Liver (tissue), 9 donors: ENCODE measurements around the gene SULT1A2. TPM values are rescaled to one million over a fixed set of nuclear protein-coding genes. Genes with fewer than 3 reads are reported as not detected.
"Not testable (repeated sequence)": the region's sequence is repeated elsewhere in the genome, so short reads cannot be mapped to it uniquely, and the experiment has no call there.

ENCODE experiments used
- DNase-seq: peaks from one replicate; pipeline ENCODE4 v3.0.0-alpha.2; 2017; ENCODE audit warnings: low spot score
- H3K27ac ChIP-seq, 2 donors: one replicate each; pipeline ENCODE4 v1.7.0; 2013; ENCODE audit warnings: inconsistent platforms in 2 of 2, low read length in 2 of 2, control low read depth in 1 of 2, low read depth in 1 of 2, mild to moderate bottlenecking in 1 of 2
- H3K27me3 ChIP-seq, 4 donors: one replicate each; pipeline versions ENCODE4 v1.6.1 to v1.7.0; 2013; ENCODE audit warnings: low read length in 3 of 4, inconsistent platforms in 1 of 4, mild to moderate bottlenecking in 1 of 4, moderate library complexity in 1 of 4; ENCODE audit not compliant: control insufficient read depth in 4 of 4, insufficient read depth in 4 of 4
- H3K36me3 ChIP-seq, 4 donors: one replicate each; pipeline versions ENCODE4 v1.6.1 to v1.7.0; 2013; ENCODE audit warnings: low read length in 3 of 4, mild to moderate bottlenecking in 3 of 4, low read depth in 1 of 4, moderate library complexity in 1 of 4; ENCODE audit not compliant: control insufficient read depth in 4 of 4, insufficient read depth in 3 of 4
- H3K4me1 ChIP-seq, 4 donors: one replicate each; pipeline versions ENCODE4 v1.6.1 to v1.7.0; 2013; ENCODE audit warnings: low read length in 3 of 4, mild to moderate bottlenecking in 3 of 4, moderate library complexity in 1 of 4; ENCODE audit not compliant: control insufficient read depth in 4 of 4, insufficient read depth in 4 of 4
- H3K4me3 ChIP-seq, 3 donors: one replicate each; pipeline versions ENCODE4 v1.6.1 to v1.7.0; 2013; ENCODE audit warnings: low read length in 3 of 3, control low read depth in 1 of 3, low read depth in 1 of 3, mild to moderate bottlenecking in 1 of 3
- H3K9ac ChIP-seq, 2 donors: one replicate each; pipeline ENCODE4 v1.7.0; 2013; ENCODE audit warnings: low read length in 2 of 2, mild to moderate bottlenecking in 2 of 2, moderate library complexity in 2 of 2, control low read depth in 1 of 2, low read depth in 1 of 2
- H3K9me3 ChIP-seq, 4 donors: one replicate each; pipeline versions ENCODE4 v1.6.1 to v1.7.0; 2013; ENCODE audit warnings: low read length in 3 of 4; ENCODE audit not compliant: control insufficient read depth in 4 of 4
- GABPA ChIP-seq, 2 donors: IDR thresholded peaks in 1 of 2; conservative IDR thresholded peaks in 1 of 2; 2 replicates each; pipeline ENCODE4 v1.6.1; 2016; ENCODE audit warnings: antibody characterized with exemption in 2 of 2, mild to moderate bottlenecking in 1 of 2, moderate library complexity in 1 of 2
- HNF4A ChIP-seq, 2 donors: conservative IDR thresholded peaks; 2 replicates each; pipeline ENCODE4 v1.6.1; 2016; ENCODE audit warnings: antibody characterized with exemption in 2 of 2, mild to moderate bottlenecking in 2 of 2
- SP1 ChIP-seq: IDR thresholded peaks from 2 replicates; pipeline ENCODE4 v1.6.1; 2018; ENCODE audit warnings: antibody characterized with exemption, mild to moderate bottlenecking
- TAF1 ChIP-seq: conservative IDR thresholded peaks from 2 replicates; pipeline ENCODE4 v1.6.1; 2016; ENCODE audit warnings: antibody characterized with exemption, mild to moderate bottlenecking
- YY1 ChIP-seq: IDR thresholded peaks from 2 replicates; pipeline ENCODE4 v1.6.1; 2016; ENCODE audit warnings: antibody characterized with exemption, mild to moderate bottlenecking
- WGBS: extraction: QIAGEN DNeasy Blood & Tissue Kit; methylation state at CpG from one replicate; pipeline ENCODE4 v1.1.7; 2013; 5-methylcytosine and 5-hydroxymethylcytosine counted together
- polyA plus RNA-seq, 2 donors: library from polyadenylated mRNA; stranded (reverse) in 1 of 2; unstranded in 1 of 2; fragments of 200-250 nt in 1 of 2; fragments of >200 nt in 1 of 2; fragmentation: Nextera tagmentation in 1 of 2; extraction: Ambion mirVana in 1 of 2; gene quantifications; one replicate each; pipeline versions ENCODE4 v1.2.1 to v1.2.3, GENCODE V29; 2013 to 2015
- total RNA-seq, 2 donors: library from RNA; depleted of rRNA; stranded (reverse); fragments of >200 nt; gene quantifications; one replicate each; pipeline ENCODE4 v1.2.3, GENCODE V29; 2014
- TF ChIP-seq, protein P1 (sequence below): fragments of 150-350 bp; IDR thresholded peaks from 2 replicates; pipeline ENCODE4 v1.5.1; 2017; ENCODE audit warnings: improper control_type of control experiment, low read depth, low read length; ENCODE audit not compliant: missing input control
- TF ChIP-seq, protein P2 (sequence below): IDR thresholded peaks from 2 replicates; pipeline ENCODE4 v1.6.1; 2016; ENCODE audit warnings: antibody characterized with exemption, mild to moderate bottlenecking
- donor health status: healthy.
- donor health status: healthy.
- donor health status: healthy.
- donor health status: healthy.
- donor health status: healthy.

The SULT1A2 gene
- total and polyA plus RNA-seq, 4 donors: 1.6 to 29.4 (median 14.9) TPM

DNA sequence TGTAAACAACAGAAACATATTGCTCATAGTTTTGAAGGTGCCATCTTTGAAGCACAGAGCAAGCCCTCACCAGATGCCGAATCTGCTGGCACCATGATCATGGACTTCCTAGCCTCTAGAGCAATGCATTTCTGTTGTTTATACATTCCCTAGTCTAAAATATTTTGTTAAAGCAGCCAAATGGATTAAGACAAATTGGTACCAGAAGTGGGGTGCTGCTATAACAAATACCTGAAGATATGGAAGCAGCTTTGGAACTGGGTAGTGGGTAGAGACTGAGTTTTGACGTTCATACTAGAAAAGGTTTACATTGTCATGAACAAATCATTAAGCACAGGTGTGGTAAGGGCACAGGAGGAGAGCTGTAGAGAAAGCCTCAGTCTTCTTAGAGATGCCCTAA is 29.6 kb downstream of the SULT1A2 start:
- 98% methylated on average over 2 of the region's 2 CpGs for WGBS
- no peaks in the 10 kb centered on the region for H3K27me3 ChIP-seq
- H3K36me3 ChIP-seq: no peaks in the 10 kb centered on the region
- DNase-seq: no peak
- TF ChIP-seq SP1: no peak
- TF ChIP-seq, protein P1, sequence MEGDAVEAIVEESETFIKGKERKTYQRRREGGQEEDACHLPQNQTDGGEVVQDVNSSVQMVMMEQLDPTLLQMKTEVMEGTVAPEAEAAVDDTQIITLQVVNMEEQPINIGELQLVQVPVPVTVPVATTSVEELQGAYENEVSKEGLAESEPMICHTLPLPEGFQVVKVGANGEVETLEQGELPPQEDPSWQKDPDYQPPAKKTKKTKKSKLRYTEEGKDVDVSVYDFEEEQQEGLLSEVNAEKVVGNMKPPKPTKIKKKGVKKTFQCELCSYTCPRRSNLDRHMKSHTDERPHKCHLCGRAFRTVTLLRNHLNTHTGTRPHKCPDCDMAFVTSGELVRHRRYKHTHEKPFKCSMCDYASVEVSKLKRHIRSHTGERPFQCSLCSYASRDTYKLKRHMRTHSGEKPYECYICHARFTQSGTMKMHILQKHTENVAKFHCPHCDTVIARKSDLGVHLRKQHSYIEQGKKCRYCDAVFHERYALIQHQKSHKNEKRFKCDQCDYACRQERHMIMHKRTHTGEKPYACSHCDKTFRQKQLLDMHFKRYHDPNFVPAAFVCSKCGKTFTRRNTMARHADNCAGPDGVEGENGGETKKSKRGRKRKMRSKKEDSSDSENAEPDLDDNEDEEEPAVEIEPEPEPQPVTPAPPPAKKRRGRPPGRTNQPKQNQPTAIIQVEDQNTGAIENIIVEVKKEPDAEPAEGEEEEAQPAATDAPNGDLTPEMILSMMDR: no peak
- TF ChIP-seq HNF4A (conservative IDR thresholded peaks at IDR 0.05): no peak
- TF ChIP-seq YY1: no peak
- TF ChIP-seq, protein P2, sequence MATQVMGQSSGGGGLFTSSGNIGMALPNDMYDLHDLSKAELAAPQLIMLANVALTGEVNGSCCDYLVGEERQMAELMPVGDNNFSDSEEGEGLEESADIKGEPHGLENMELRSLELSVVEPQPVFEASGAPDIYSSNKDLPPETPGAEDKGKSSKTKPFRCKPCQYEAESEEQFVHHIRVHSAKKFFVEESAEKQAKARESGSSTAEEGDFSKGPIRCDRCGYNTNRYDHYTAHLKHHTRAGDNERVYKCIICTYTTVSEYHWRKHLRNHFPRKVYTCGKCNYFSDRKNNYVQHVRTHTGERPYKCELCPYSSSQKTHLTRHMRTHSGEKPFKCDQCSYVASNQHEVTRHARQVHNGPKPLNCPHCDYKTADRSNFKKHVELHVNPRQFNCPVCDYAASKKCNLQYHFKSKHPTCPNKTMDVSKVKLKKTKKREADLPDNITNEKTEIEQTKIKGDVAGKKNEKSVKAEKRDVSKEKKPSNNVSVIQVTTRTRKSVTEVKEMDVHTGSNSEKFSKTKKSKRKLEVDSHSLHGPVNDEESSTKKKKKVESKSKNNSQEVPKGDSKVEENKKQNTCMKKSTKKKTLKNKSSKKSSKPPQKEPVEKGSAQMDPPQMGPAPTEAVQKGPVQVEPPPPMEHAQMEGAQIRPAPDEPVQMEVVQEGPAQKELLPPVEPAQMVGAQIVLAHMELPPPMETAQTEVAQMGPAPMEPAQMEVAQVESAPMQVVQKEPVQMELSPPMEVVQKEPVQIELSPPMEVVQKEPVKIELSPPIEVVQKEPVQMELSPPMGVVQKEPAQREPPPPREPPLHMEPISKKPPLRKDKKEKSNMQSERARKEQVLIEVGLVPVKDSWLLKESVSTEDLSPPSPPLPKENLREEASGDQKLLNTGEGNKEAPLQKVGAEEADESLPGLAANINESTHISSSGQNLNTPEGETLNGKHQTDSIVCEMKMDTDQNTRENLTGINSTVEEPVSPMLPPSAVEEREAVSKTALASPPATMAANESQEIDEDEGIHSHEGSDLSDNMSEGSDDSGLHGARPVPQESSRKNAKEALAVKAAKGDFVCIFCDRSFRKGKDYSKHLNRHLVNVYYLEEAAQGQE: no peak
- no peak overlapping the region for H3K27ac ChIP-seq
- no peak overlapping the region for H3K4me3 ChIP-seq
- no peak overlapping the region for H3K9ac ChIP-seq
- no peaks in the 10 kb centered on the region for H3K9me3 ChIP-seq
- H3K4me1 ChIP-seq: peaks cover 0 to 2% (median 0%) of the 10 kb centered on the region in 4 donors

- not testable (repeated sequence) for H3K4me1 ChIP-seq, H3K4me3 ChIP-seq, H3K27me3 ChIP-seq, DNase-seq, H3K9me3 ChIP-seq, H3K36me3 ChIP-seq, H3K27ac ChIP-seq, H3K9ac ChIP-seq
- 98% methylated on average over 4 of the region's 4 CpGs for WGBS
These were observed 30.5 kb downstream of the SULT1A2 start for GRCh38 chr16:28566233-28566925.

DNA sequence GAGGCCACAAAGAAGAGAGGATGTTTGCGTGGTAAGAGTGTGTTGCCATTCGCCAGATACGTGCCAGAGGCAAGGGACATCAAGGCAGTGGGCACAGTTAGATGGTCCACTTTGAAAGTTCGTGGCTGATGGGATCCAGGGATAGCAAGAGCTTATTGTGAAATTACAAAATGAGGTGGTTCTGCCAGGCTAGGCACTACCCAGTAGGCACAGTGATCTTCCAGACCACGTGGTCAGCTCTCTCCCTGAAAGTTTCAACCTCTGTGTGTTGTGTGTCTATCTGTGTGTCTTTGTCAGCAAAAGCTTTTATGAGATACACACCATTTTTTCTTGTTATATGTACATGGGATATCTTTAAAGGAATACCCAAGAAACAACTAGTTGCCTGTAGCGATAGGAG is 33.6 kb downstream of the SULT1A2 start:
- no peak overlapping the region for H3K9ac ChIP-seq
- peaks cover 0 to 6% (median 2%) of the 10 kb centered on the region in 4 donors for H3K36me3 ChIP-seq
- 82% methylated on average over 6 of the region's 6 CpGs for WGBS
- no peaks in the 10 kb centered on the region for H3K9me3 ChIP-seq
- no peak overlapping the region for H3K27ac ChIP-seq
- no peaks in the 10 kb centered on the region for H3K27me3 ChIP-seq
- H3K4me1 ChIP-seq: peaks cover 0 to 3% (median 2%) of the 10 kb centered on the region in 4 donors
- TF ChIP-seq GABPA (IDR thresholded peaks at IDR 0.05 in 1 of 2, conservative IDR thresholded peaks at IDR 0.05 in 1 of 2) (no peak), TAF1 (no peak)
- TF ChIP-seq, protein P2: no peak
- no peak overlapping the region for H3K4me3 ChIP-seq
- no peak for DNase-seq
